GM23338 (cell line): ENCODE measurements around the gene KRTAP9-4. TPM values are rescaled to one million over a fixed set of nuclear protein-coding genes. Genes with fewer than 3 reads are reported as not detected.
A peak's percentile ranks its signal among the peaks of the same experiment; 100 is the strongest.

Experiments used
- ATAC-seq: fragments of 200-7000 bp; cut with Tn5 transposase; 3 replicates; pipeline ENCODE4 v1.9.1; 2020
- DNase-seq: peaks from one replicate; pipeline ENCODE4 v3.0.0-alpha.2; 2015; ENCODE audit warnings: low spot score
- H2AFZ ChIP-seq: fragments of 200-600 bp; sonication (generic); 2 replicates; pipeline ENCODE4 v1.8.0; 2016; ENCODE audit warnings: antibody characterized with exemption, mild to moderate bottlenecking, moderate library complexity
- H3F3A ChIP-seq: fragments of 200-600 bp; sonication (generic); replicated peaks from 2 replicates; pipeline ENCODE4 v1.8.0; 2017; ENCODE audit warnings: antibody characterized with exemption, mixed run types, low read depth
- H3K27ac ChIP-seq: fragments of 200-600 bp; sonication (generic); 2 replicates; pipeline ENCODE4 v1.6.1; 2016; ENCODE audit warnings: low read depth
- H3K27me3 ChIP-seq: fragments of 200-600 bp; sonication (generic); 2 replicates; pipeline ENCODE4 v1.8.0; 2016; ENCODE audit warnings: mild to moderate bottlenecking, mixed run types, moderate library complexity; ENCODE audit not compliant: insufficient read depth
- H3K36me3 ChIP-seq: fragments of 200-600 bp; sonication (generic); 2 replicates; pipeline ENCODE4 v1.8.0; 2016; ENCODE audit warnings: mild to moderate bottlenecking; ENCODE audit not compliant: insufficient read depth
- H3K4me1 ChIP-seq: fragments of 200-600 bp; sonication (generic); 2 replicates; pipeline ENCODE4 v1.8.0; 2016; ENCODE audit warnings: mild to moderate bottlenecking, moderate library complexity; ENCODE audit not compliant: insufficient read depth
- H3K4me2 ChIP-seq: fragments of 200-600 bp; sonication (generic); 2 replicates; pipeline ENCODE4 v1.7.1; 2017; ENCODE audit warnings: mixed run types
- H3K4me3 ChIP-seq: fragments of 200-600 bp; sonication (generic); 2 replicates; pipeline ENCODE4 v1.6.1; 2016; ENCODE audit warnings: mixed run types
- H3K79me2 ChIP-seq: fragments of 200-600 bp; sonication (generic); replicated peaks from 2 replicates; pipeline ENCODE4 v1.8.0; 2017; ENCODE audit warnings: mild to moderate bottlenecking; ENCODE audit not compliant: insufficient read depth
- H3K9me2 ChIP-seq: fragments of 200-600 bp; sonication (generic); 2 replicates; pipeline ENCODE4 v1.8.0; 2017; ENCODE audit not compliant: insufficient read depth
- H4K20me1 ChIP-seq: fragments of 200-600 bp; sonication (generic); replicated peaks from 2 replicates; pipeline ENCODE4 v1.8.0; 2017; ENCODE audit warnings: mild to moderate bottlenecking; ENCODE audit not compliant: insufficient read depth
- H3K27ac Mint-ChIP-seq: 2 replicates; pipeline ENCODE4 v1.8.0; 2020; ENCODE audit warnings: inconsistent platforms, mild to moderate bottlenecking, moderate library complexity, mixed read lengths
- H3K27me3 Mint-ChIP-seq: 3 replicates; pipeline ENCODE4 v1.8.0; 2022; ENCODE audit warnings: low read depth, mild to moderate bottlenecking, moderate library complexity, mixed read lengths, inconsistent platforms; ENCODE audit not compliant: insufficient read depth, poor library complexity
- H3K36me3 Mint-ChIP-seq: 3 replicates; pipeline ENCODE4 v1.8.0; 2021; ENCODE audit warnings: low read depth, mild to moderate bottlenecking, inconsistent platforms, moderate library complexity, mixed read lengths
- H3K4me1 Mint-ChIP-seq: 3 replicates; pipeline ENCODE4 v1.8.0; 2020; ENCODE audit warnings: mild to moderate bottlenecking, inconsistent platforms, mixed read lengths
- H3K4me3 Mint-ChIP-seq: 3 replicates; pipeline ENCODE4 v1.8.0; 2021; ENCODE audit warnings: moderate library complexity, mild to moderate bottlenecking, inconsistent platforms, mixed read lengths
- H3K9me3 Mint-ChIP-seq: 3 replicates; pipeline ENCODE4 v1.8.0; 2020; ENCODE audit warnings: moderate library complexity, mild to moderate bottlenecking, inconsistent platforms, mixed read lengths
- CREB1 ChIP-seq: fragments of 250-450 bp; sonication (Bioruptor Pico); IDR thresholded peaks from 2 replicates; pipeline ENCODE4 v1.5.0; 2020; ENCODE audit warnings: low read depth, mild to moderate bottlenecking, moderate library complexity
- CTCF ChIP-seq, 2 experiments: fragments of 200-600 bp in 1 of 2; sonication (generic) in 1 of 2; conservative IDR thresholded peaks; 2 replicates each; pipeline versions ENCODE4 v1.5.1 to v1.6.1; 2016 to 2017; ENCODE audit warnings: antibody characterized with exemption in 2 of 2, low read depth in 2 of 2, mild to moderate bottlenecking in 2 of 2, moderate library complexity in 1 of 2
- ETS1 ChIP-seq: IDR thresholded peaks from 2 replicates; pipeline ENCODE4 v1.6.1; 2016; ENCODE audit warnings: antibody characterized with exemption
- EZH2 ChIP-seq: fragments of 200-600 bp; sonication (generic); IDR thresholded peaks from one replicate; pipeline ENCODE4 v1.8.0; 2017; ENCODE audit warnings: antibody characterized with exemption, mild to moderate bottlenecking, low read depth; ENCODE audit not compliant: unreplicated experiment
- EZH2phosphoT487 ChIP-seq: fragments of 200-600 bp; sonication (generic); IDR thresholded peaks from one replicate; pipeline ENCODE4 v1.8.1; 2018; ENCODE audit warnings: antibody characterized with exemption; ENCODE audit not compliant: unreplicated experiment
- JUNB ChIP-seq: IDR thresholded peaks from one replicate; pipeline ENCODE4 v1.6.1; 2016; ENCODE audit warnings: antibody characterized with exemption; ENCODE audit not compliant: unreplicated experiment
- NANOG ChIP-seq: IDR thresholded peaks from 2 replicates; pipeline ENCODE4 v1.6.1; 2016; ENCODE audit warnings: antibody characterized with exemption, borderline replicate concordance
- POLR2AphosphoS5 ChIP-seq: IDR thresholded peaks from 2 replicates; pipeline ENCODE4 v1.6.1; 2016; ENCODE audit warnings: antibody characterized with exemption, low read depth
- REST ChIP-seq: IDR thresholded peaks from one replicate; pipeline ENCODE4 v1.6.1; 2018; ENCODE audit warnings: antibody characterized with exemption; ENCODE audit not compliant: unreplicated experiment
- STAT1 ChIP-seq: IDR thresholded peaks from one replicate; pipeline ENCODE4 v1.6.1; 2016; ENCODE audit warnings: antibody characterized with exemption; ENCODE audit not compliant: unreplicated experiment
- ZNF114 ChIP-seq: fragments of 250-450 bp; sonication (Bioruptor Pico); IDR thresholded peaks from 2 replicates; pipeline ENCODE4 v1.5.0; 2020; ENCODE audit warnings: mild to moderate bottlenecking, moderate library complexity
- ZNF331 ChIP-seq: fragments of 250-450 bp; sonication (Bioruptor Pico); IDR thresholded peaks from 2 replicates; pipeline ENCODE4 v1.5.0; 2020; ENCODE audit warnings: low read depth, mild to moderate bottlenecking, moderate library complexity
- ZNF462 ChIP-seq: fragments of 250-450 bp; sonication (Bioruptor Pico); IDR thresholded peaks from 2 replicates; pipeline ENCODE4 v1.5.0; 2020; ENCODE audit warnings: mild to moderate bottlenecking, moderate library complexity
- polyA plus RNA-seq: library from polyadenylated mRNA; unstranded; fragments of >200 nt; fragmentation: Nextera tagmentation; extraction: Ambion mirVana; gene quantifications from 2 replicates; pipeline ENCODE4 v1.2.1, GENCODE V29; 2016
- total RNA-seq: library from RNA; depleted of rRNA; stranded (reverse); fragments of >200 nt; shearing (Covaris generic); gene quantifications from 2 replicates; pipeline ENCODE4 v1.2.3, GENCODE V29; 2014

Gene KRTAP9-4
- total and polyA plus RNA-seq, 2 experiments from 2014 or later: not detected

- H3K9me3 Mint-ChIP-seq: no peaks in the 10 kb centered on the region
- Histone ChIP-seq H2AFZ (0 out of 2 replicates have a peak overlapping the region, but pooled peaks have one; percentile 30), H3K9me2 (0 out of 2 replicates have a peak, but pooled peaks cover 3% of the 10 kb centered on the region), H3K27me3 (no peaks in the 10 kb centered on the region), H3K4me2 (peak overlapping the region; percentile 6; the same call in 1 of the 2 replicates), H3K4me3 (no peak overlapping the region), H3K79me2 (no peaks in the 10 kb centered on the region), H3K27ac (peak overlapping the region; percentile 47; the same call in 1 of the 2 replicates), H3K36me3 (no peaks in the 10 kb centered on the region), H3F3A (no peaks in the 10 kb centered on the region), H4K20me1 (no peaks in the 10 kb centered on the region), H3K4me1 (peaks cover 19% of the 10 kb centered on the region)
- DNase-seq (peak; percentile 21), ATAC-seq (no peak)
- no peaks in the 10 kb centered on the region for H3K27me3 Mint-ChIP-seq
- peaks cover 18% of the 10 kb centered on the region for H3K4me1 Mint-ChIP-seq
- H3K36me3 Mint-ChIP-seq: no peaks in the 10 kb centered on the region
- no peak overlapping the region for H3K4me3 Mint-ChIP-seq
- TF ChIP-seq ZNF462 (no peak), EZH2 (no peak), ZNF114 (CRISPR knock-in tag) (no peak), ETS1 (no peak), POLR2AphosphoS5 (no peak), NANOG (no peak), ZNF331 (CRISPR knock-in tag) (no peak), STAT1 (no peak), CREB1 (CRISPR knock-in tag) (no peak), JUNB (no peak), EZH2phosphoT487 (no peak), REST (no peak), CTCF (conservative IDR thresholded peaks at IDR 0.05; ENCODE audit: low read depth in 2 of 2) (no peak)
- H3K27ac Mint-ChIP-seq: no peak overlapping the region
Observed at GRCh38 chr17:41284043-41284442, 34.6 kb downstream of the KRTAP9-4 start.
